ENCODE data around the gene PSMD1.

GRCh38 chr2:231124838-231125568 is 68.3 kb downstream of the PSMD1 start, which contains the start of gene HTR2B:
- TF ChIP-seq TAF1 (IDR thresholded peaks at IDR 0.05; ENCODE audit: borderline replicate concordance, insufficient read depth, low read length) (no peak), REST (IDR thresholded peaks at IDR 0.05; ENCODE audit: insufficient read depth in 1 of 2, low read depth in 2 of 2, low read length in 2 of 2) (no peak), POLR2AphosphoS5 (IDR thresholded peaks at IDR 0.05; ENCODE audit: low read depth, low read length) (no peak), SIN3A (IDR thresholded peaks at IDR 0.05; ENCODE audit: borderline replicate concordance, insufficient read depth, low read length) (no peak)

Data from PFSK-1 (cell line).